ENCODE measurements around the gene PSMB3. TPM values are rescaled to one million over a fixed set of nuclear protein-coding genes. Genes with fewer than 3 reads are reported as not detected.

Gene PSMB3
- total RNA-seq, 2 donors from 2014 or later, result 288 to 306 TPM

GRCh38 chr17:38733982-38734973, 18.3 kb upstream of the PSMB3 start:
- DNase-seq (ENCODE audit: low spot score) (no peak), ATAC-seq (no peak)
- Mint-ChIP-seq H3K4me3 (no peak overlapping the region), H3K36me3 (no peaks in the 10 kb centered on the region), H3K27me3 (no peaks in the 10 kb centered on the region), H3K9me3 (no peaks in the 10 kb centered on the region), H3K4me1 (ENCODE audit: low read depth in 2 of 2) (peaks cover 45 to 47% of the 10 kb centered on the region in 2 donors), H3K27ac (peak overlapping the region; percentile 37 to 64)

- peak; percentile 31 to 41 for ATAC-seq
- Mint-ChIP-seq H3K4me1 (ENCODE audit: low read depth in 2 of 2) (peaks cover 41 to 42% of the 10 kb centered on the region in 2 donors), H3K4me3 (no peak overlapping the region), H3K27me3 (no peaks in the 10 kb centered on the region), H3K9me3 (no peaks in the 10 kb centered on the region), H3K27ac (peak overlapping the region in 1 of 2 donors; percentile 41), H3K36me3 (no peaks in the 10 kb centered on the region)
- peak; percentile 80 for DNase-seq (ENCODE audit: low spot score)
Measured at GRCh38 chr17:38735161-38735997, 17.2 kb upstream of the PSMB3 start.

- Mint-ChIP-seq H3K4me1 (ENCODE audit: low read depth in 2 of 2) (peaks cover 20 to 22% of the 10 kb centered on the region in 2 donors), H3K27ac (no peak overlapping the region), H3K4me3 (no peak overlapping the region), H3K27me3 (no peaks in the 10 kb centered on the region), H3K9me3 (no peaks in the 10 kb centered on the region), H3K36me3 (no peaks in the 10 kb centered on the region)
- DNase-seq (ENCODE audit: low spot score) (no peak), ATAC-seq (no peak)
Measured at GRCh38 chr17:38738007-38738662, 14.4 kb upstream of the PSMB3 start.

- Mint-ChIP-seq H3K4me3 (no peak overlapping the region), H3K27ac (no peak overlapping the region), H3K4me1 (ENCODE audit: low read depth in 2 of 2) (peaks cover 15 to 19% of the 10 kb centered on the region in 2 donors), H3K36me3 (no peaks in the 10 kb centered on the region), H3K27me3 (peaks cover 0 to 4% of the 10 kb centered on the region in 2 donors), H3K9me3 (no peaks in the 10 kb centered on the region)
- no peak for DNase-seq (ENCODE audit: low spot score)
- no peak for ATAC-seq
Measured at GRCh38 chr17:38738686-38739085, 13.9 kb upstream of the PSMB3 start.

- DNase-seq (ENCODE audit: low spot score), result no peak
- H3K27ac Mint-ChIP-seq, result no peak overlapping the region
- H3K9me3 Mint-ChIP-seq, result no peaks in the 10 kb centered on the region
- H3K4me3 Mint-ChIP-seq, result no peak overlapping the region
- H3K27me3 Mint-ChIP-seq, result peaks cover 4 to 5% of the 10 kb centered on the region in 2 donors
- H3K36me3 Mint-ChIP-seq, result no peaks in the 10 kb centered on the region
- peaks cover 9 to 13% of the 10 kb centered on the region in 2 donors for H3K4me1 Mint-ChIP-seq (ENCODE audit: low read depth in 2 of 2)
- ATAC-seq, result no peak
Measured at GRCh38 chr17:38739305-38739704, 13.2 kb upstream of the PSMB3 start.

GRCh38 chr17:38740044-38740443, 12.5 kb upstream of the PSMB3 start:
- ATAC-seq, result no peak
- H3K9me3 Mint-ChIP-seq, result no peaks in the 10 kb centered on the region
- peaks cover 5% of the 10 kb centered on the region in 2 donors for H3K4me1 Mint-ChIP-seq (ENCODE audit: low read depth in 2 of 2)
- no peak overlapping the region for H3K27ac Mint-ChIP-seq
- H3K27me3 Mint-ChIP-seq, result peaks cover 9 to 11% of the 10 kb centered on the region in 2 donors
- no peak for DNase-seq (ENCODE audit: low spot score)
- H3K36me3 Mint-ChIP-seq, result no peaks in the 10 kb centered on the region
- H3K4me3 Mint-ChIP-seq, result no peak overlapping the region

GRCh38 chr17:38740806-38741205, 11.7 kb upstream of the PSMB3 start:
- Mint-ChIP-seq H3K27me3 (peaks cover 9 to 14% of the 10 kb centered on the region in 2 donors), H3K9me3 (no peaks in the 10 kb centered on the region), H3K27ac (no peak overlapping the region), H3K36me3 (no peaks in the 10 kb centered on the region), H3K4me1 (ENCODE audit: low read depth in 2 of 2) (no peaks in the 10 kb centered on the region), H3K4me3 (no peak overlapping the region)
- ATAC-seq, result no peak
- DNase-seq (ENCODE audit: low spot score), result no peak

GRCh38 chr17:38741461-38741860, 11.1 kb upstream of the PSMB3 start:
- Mint-ChIP-seq H3K9me3 (no peaks in the 10 kb centered on the region), H3K4me3 (no peak overlapping the region), H3K27me3 (peaks cover 16 to 20% of the 10 kb centered on the region in 2 donors), H3K27ac (no peak overlapping the region), H3K4me1 (ENCODE audit: low read depth in 2 of 2) (peaks cover 0 to 5% of the 10 kb centered on the region in 2 donors), H3K36me3 (no peaks in the 10 kb centered on the region)
- ATAC-seq, result no peak
- DNase-seq (ENCODE audit: low spot score), result no peak

- no peak overlapping the region for H3K4me3 Mint-ChIP-seq
- H3K27me3 Mint-ChIP-seq, result peaks cover 21 to 24% of the 10 kb centered on the region in 2 donors
- DNase-seq (ENCODE audit: low spot score) (no peak), ATAC-seq (no peak)
- peaks cover 0 to 8% of the 10 kb centered on the region in 2 donors for H3K4me1 Mint-ChIP-seq (ENCODE audit: low read depth in 2 of 2)
- no peak overlapping the region for H3K27ac Mint-ChIP-seq
- no peaks in the 10 kb centered on the region for H3K9me3 Mint-ChIP-seq
- H3K36me3 Mint-ChIP-seq, result no peaks in the 10 kb centered on the region
Measured at GRCh38 chr17:38741921-38742410, 10.6 kb upstream of the PSMB3 start.

- Mint-ChIP-seq H3K4me3 (no peak overlapping the region), H3K36me3 (no peaks in the 10 kb centered on the region), H3K9me3 (no peaks in the 10 kb centered on the region), H3K27me3 (peaks cover 21 to 24% of the 10 kb centered on the region in 2 donors), H3K4me1 (ENCODE audit: low read depth in 2 of 2) (peaks cover 0 to 8% of the 10 kb centered on the region in 2 donors), H3K27ac (no peak overlapping the region)
- peak in 1 of 2 donors; percentile 41 for ATAC-seq
- DNase-seq (ENCODE audit: low spot score), result no peak
Measured at GRCh38 chr17:38742411-38743308, 9.9 kb upstream of the PSMB3 start.

GRCh38 chr17:38743556-38744171, 8.9 kb upstream of the PSMB3 start:
- Mint-ChIP-seq H3K9me3 (no peaks in the 10 kb centered on the region), H3K27ac (no peak overlapping the region)

GRCh38 chr17:38745545-38745944, 7.0 kb upstream of the PSMB3 start:
- Mint-ChIP-seq H3K27me3 (peaks cover 24 to 31% of the 10 kb centered on the region in 2 donors), H3K4me3 (no peak overlapping the region), H3K4me1 (ENCODE audit: low read depth in 2 of 2) (peaks cover under 1 to 17% of the 10 kb centered on the region in 2 donors), H3K36me3 (no peaks in the 10 kb centered on the region), H3K27ac (no peak overlapping the region), H3K9me3 (no peaks in the 10 kb centered on the region)
- ATAC-seq, result no peak
- no peak for DNase-seq (ENCODE audit: low spot score)

More at GRCh38 chr17:38743556-38744171, 8.9 kb upstream of the PSMB3 start:
- no peak for ATAC-seq
- Mint-ChIP-seq H3K27me3 (peaks cover 24% of the 10 kb centered on the region in 2 donors), H3K4me1 (ENCODE audit: low read depth in 2 of 2) (peaks cover 0 to 11% of the 10 kb centered on the region in 2 donors), H3K36me3 (no peaks in the 10 kb centered on the region), H3K4me3 (no peak overlapping the region)
- DNase-seq (ENCODE audit: low spot score), result no peak
